H9 (cell line): ENCODE measurements around the gene TBL1X. TPM values are rescaled to one million over a fixed set of nuclear protein-coding genes. Genes with fewer than 3 reads are reported as not detected.

Source experiments
- DNase-seq: peaks from one replicate; pipeline ENCODE4 v3.0.0-alpha.2; 2017
- H2AFZ ChIP-seq: one replicate; pipeline ENCODE4 v1.6.1; 2013; ENCODE audit warnings: mild to moderate bottlenecking, low read length, control low read depth, moderate library complexity
- H2AK5ac ChIP-seq: 2 replicates; pipeline ENCODE4 v1.6.1; 2013; ENCODE audit warnings: low read length, control low read depth, mixed read lengths; ENCODE audit not compliant: insufficient read length
- H2BK120ac ChIP-seq: one replicate; pipeline ENCODE4 v1.6.1; 2013; ENCODE audit warnings: low read depth, mild to moderate bottlenecking, low read length, control low read depth, inconsistent platforms; ENCODE audit not compliant: poor library complexity, severe bottlenecking
- H2BK12ac ChIP-seq: 2 replicates; pipeline ENCODE4 v1.6.1; 2013; ENCODE audit warnings: low read length, control low read depth, mixed read lengths, low read depth; ENCODE audit not compliant: insufficient read length
- H2BK15ac ChIP-seq: 2 replicates; pipeline ENCODE4 v1.6.1; 2013; ENCODE audit warnings: low read depth, low read length, control low read depth
- H2BK20ac ChIP-seq: one replicate; pipeline ENCODE4 v1.6.1; 2013; ENCODE audit warnings: low read depth, mild to moderate bottlenecking, low read length, control low read depth, inconsistent platforms; ENCODE audit not compliant: poor library complexity, severe bottlenecking
- H2BK5ac ChIP-seq: 2 replicates; pipeline ENCODE4 v1.6.1; 2013; ENCODE audit warnings: low read length, control low read depth, mixed read lengths; ENCODE audit not compliant: insufficient read length
- H3K14ac ChIP-seq: 2 replicates; pipeline ENCODE4 v1.6.1; 2013; ENCODE audit warnings: low read length, control low read depth; ENCODE audit not compliant: insufficient read depth
- H3K18ac ChIP-seq: 2 replicates; pipeline ENCODE4 v1.6.1; 2013; ENCODE audit warnings: low read depth, mild to moderate bottlenecking, mixed read lengths, low read length, control low read depth; ENCODE audit not compliant: insufficient read length
- H3K23ac ChIP-seq: 2 replicates; pipeline ENCODE4 v1.6.1; 2013; ENCODE audit warnings: low read length, control low read depth, mixed read lengths, low read depth; ENCODE audit not compliant: insufficient read length
- H3K23me2 ChIP-seq: 2 replicates; pipeline ENCODE4 v1.6.1; 2013; ENCODE audit warnings: low read depth, mild to moderate bottlenecking, mixed read lengths, low read length, control low read depth; ENCODE audit not compliant: insufficient read length, poor library complexity, severe bottlenecking
- H3K27ac ChIP-seq: 2 replicates; pipeline ENCODE4 v1.5.1; 2013; ENCODE audit warnings: low read length, control low read depth, mixed read lengths, low read depth; ENCODE audit not compliant: insufficient read length
- H3K27me3 ChIP-seq: 2 replicates; pipeline ENCODE4 v1.6.1; 2013; ENCODE audit warnings: low read length, control low read depth, inconsistent platforms; ENCODE audit not compliant: insufficient read depth
- H3K4ac ChIP-seq: 2 replicates; pipeline ENCODE4 v1.6.1; 2013; ENCODE audit warnings: low read depth, mild to moderate bottlenecking, control low read depth, inconsistent platforms, low read length, moderate library complexity
- H3K4me1 ChIP-seq: 2 replicates; pipeline ENCODE4 v1.6.1; 2013; ENCODE audit warnings: low read length, control low read depth, inconsistent platforms; ENCODE audit not compliant: insufficient read depth
- H3K4me2 ChIP-seq: 2 replicates; pipeline ENCODE4 v1.6.1; 2013; ENCODE audit warnings: low read length, control low read depth, mixed read lengths; ENCODE audit not compliant: insufficient read length, insufficient read depth
- H3K56ac ChIP-seq: 2 replicates; pipeline ENCODE4 v1.6.1; 2013; ENCODE audit warnings: low read depth, mild to moderate bottlenecking, mixed read lengths, low read length, control low read depth; ENCODE audit not compliant: insufficient read length
- H3K79me1 ChIP-seq: 2 replicates; pipeline ENCODE4 v1.6.1; 2013; ENCODE audit warnings: low read depth, mild to moderate bottlenecking, moderate library complexity, low read length, control low read depth, inconsistent platforms; ENCODE audit not compliant: insufficient read depth, poor library complexity, severe bottlenecking
- H3K79me2 ChIP-seq: 2 replicates; pipeline ENCODE4 v1.6.1; 2013; ENCODE audit warnings: low read length, control low read depth, inconsistent platforms; ENCODE audit not compliant: insufficient read depth
- H3K9ac ChIP-seq: 2 replicates; pipeline ENCODE4 v1.6.1; 2013; ENCODE audit warnings: low read length, control low read depth, mixed read lengths; ENCODE audit not compliant: insufficient read length; ENCODE audit errors: extremely low read depth
- H3K9me3 ChIP-seq: one replicate; pipeline ENCODE4 v1.6.1; 2013; ENCODE audit warnings: low read depth, low read length, inconsistent platforms; ENCODE audit not compliant: control insufficient read depth
- H3T11ph ChIP-seq: one replicate; pipeline ENCODE4 v1.6.1; 2013; ENCODE audit warnings: mild to moderate bottlenecking, low read length, control low read depth, inconsistent platforms
- H4K20me1 ChIP-seq: one replicate; pipeline ENCODE4 v1.6.1; 2013; ENCODE audit not compliant: control insufficient read depth, insufficient read length, insufficient read depth
- H4K5ac ChIP-seq: 2 replicates; pipeline ENCODE4 v1.6.1; 2013; ENCODE audit warnings: low read depth, mild to moderate bottlenecking, mixed read lengths, low read length, control low read depth; ENCODE audit not compliant: insufficient read length
- H4K8ac ChIP-seq: replicated peaks from 2 replicates; pipeline ENCODE4 v1.6.1; 2013; ENCODE audit warnings: low read length, control low read depth, mixed read lengths, low read depth; ENCODE audit not compliant: insufficient read length
- H4K91ac ChIP-seq: 2 replicates; pipeline ENCODE4 v1.6.1; 2013; ENCODE audit warnings: low read depth, mild to moderate bottlenecking, moderate library complexity, mixed read lengths, low read length, control low read depth; ENCODE audit not compliant: insufficient read length
- H3K27ac Mint-ChIP-seq, 3 experiments: 2 replicates in 2 of 3; 3 replicates in 1 of 3; pipeline ENCODE4 v1.8.0; 2020 to 2021; ENCODE audit warnings: mixed read lengths in 3 of 3, mild to moderate bottlenecking in 1 of 3, moderate library complexity in 1 of 3
- H3K27me3 Mint-ChIP-seq: 2 replicates; pipeline ENCODE4 v1.8.0; 2021; ENCODE audit warnings: low read depth, mild to moderate bottlenecking, moderate library complexity, mixed read lengths
- H3K36me3 Mint-ChIP-seq, 3 experiments: 2 replicates in 2 of 3; 3 replicates in 1 of 3; pipeline ENCODE4 v1.8.0; 2020 to 2021; ENCODE audit warnings: low read depth in 3 of 3, mixed read lengths in 3 of 3; ENCODE audit not compliant: insufficient read depth in 1 of 3
- H3K4me1 Mint-ChIP-seq, 2 experiments: 2 replicates each; pipeline ENCODE4 v1.8.0; 2020; ENCODE audit warnings: mixed read lengths in 2 of 2
- H3K4me3 Mint-ChIP-seq, 2 experiments: 2 replicates in 1 of 2; 3 replicates in 1 of 2; pipeline ENCODE4 v1.8.0; 2020 to 2021; ENCODE audit warnings: mild to moderate bottlenecking in 2 of 2, mixed read lengths in 2 of 2, moderate library complexity in 1 of 2
- H3K9me3 Mint-ChIP-seq, 2 experiments: 2 replicates in 1 of 2; 3 replicates in 1 of 2; pipeline ENCODE4 v1.8.0; 2020; ENCODE audit warnings: mild to moderate bottlenecking in 2 of 2, mixed read lengths in 2 of 2, moderate library complexity in 1 of 2
- CTCF ChIP-seq: fragments of 200-600 bp; sonication (generic); conservative IDR thresholded peaks from 3 replicates; pipeline ENCODE4 v1.8.0; 2021; ENCODE audit warnings: antibody characterized with exemption, mild to moderate bottlenecking
- WGBS: extraction: QIAGEN DNeasy Blood & Tissue Kit; methylation state at CpG from one replicate; pipeline ENCODE4 v1.1.7; 2013; ENCODE audit warnings: missing lambda C conversion rate, low lambda C conversion rate, mixed read lengths; ENCODE audit not compliant: insufficient read length; ENCODE audit errors: extremely low coverage; 5-methylcytosine and 5-hydroxymethylcytosine counted together
- total RNA-seq: library from RNA; stranded (reverse); gene quantifications from 2 replicates; pipeline ENCODE4 v1.2.1, GENCODE V29; 2021

Gene TBL1X
- total RNA-seq, 1 experiment from 2014 or later, result 24.1 TPM

- no peak overlapping the region for H3K4me2 ChIP-seq
- no peaks in the 10 kb centered on the region for H3K23me2 ChIP-seq
- no peak overlapping the region for H3K56ac ChIP-seq
- DNase-seq, result no peak
- no peaks in the 10 kb centered on the region for H3K79me1 ChIP-seq
- H3K36me3 Mint-ChIP-seq, result peaks cover 5 to 10% (median 7%) of the 10 kb centered on the region in 3 experiments; a peak in 5 of 7 replicates
- no peak overlapping the region for H2BK20ac ChIP-seq
- no peak overlapping the region for H2AK5ac ChIP-seq
- no peak for TF ChIP-seq CTCF
- H4K91ac ChIP-seq, result no peak overlapping the region
- H3K4me1 Mint-ChIP-seq, result peaks cover 14 to 36% of the 10 kb centered on the region in 2 experiments
- no peak overlapping the region for H3K18ac ChIP-seq
- H2AFZ ChIP-seq, result no peak overlapping the region
- no peak overlapping the region for H3K4ac ChIP-seq
- no peaks in the 10 kb centered on the region for H3K9me3 ChIP-seq
- H3K27ac Mint-ChIP-seq, result 0 out of 7 replicates have a peak overlapping the region, but pooled peaks of 1 of the 3 experiments have one; percentile 23
- no peak overlapping the region for H2BK15ac ChIP-seq
- H3K79me2 ChIP-seq, result 0 out of 2 replicates have a peak, but pooled peaks cover 2% of the 10 kb centered on the region
- H2BK5ac ChIP-seq, result no peak overlapping the region
- H2BK12ac ChIP-seq, result no peak overlapping the region
- no CpG with 5 or more reads among the region's 13 CpGs for WGBS
- no peak overlapping the region for H3K23ac ChIP-seq
- no peaks in the 10 kb centered on the region for H4K20me1 ChIP-seq
- peaks cover 14% of the 10 kb centered on the region for H3K4me1 ChIP-seq
- no peaks in the 10 kb centered on the region; the same call in 1 of the 2 replicates for H3K27me3 Mint-ChIP-seq
- H2BK120ac ChIP-seq, result no peak overlapping the region
- no peak overlapping the region for H3T11ph ChIP-seq
- H3K4me3 Mint-ChIP-seq, result no peak overlapping the region
- no peak overlapping the region for H3K9ac ChIP-seq
- no peak overlapping the region for H3K14ac ChIP-seq
- peaks cover 2 to 54% of the 10 kb centered on the region in 2 experiments; a peak in 4 of 5 replicates for H3K9me3 Mint-ChIP-seq
- H3K27ac ChIP-seq, result no peak overlapping the region
- H4K8ac ChIP-seq, result no peak overlapping the region
- H4K5ac ChIP-seq, result no peak overlapping the region
- H3K27me3 ChIP-seq, result no peaks in the 10 kb centered on the region
Observed at GRCh38 chrX:9597361-9598035, 132.6 kb downstream of the TBL1X start.
